K562 (cell line): ENCODE measurements around the gene TTC38. TPM values are rescaled to one million over a fixed set of nuclear protein-coding genes. Genes with fewer than 3 reads are reported as not detected.

ENCODE experiments used
- ARNT ChIP-seq, 2 experiments: fragments of 450-650 bp; IDR thresholded peaks; 2 replicates each; pipeline ENCODE4 v1.6.1; 2016; ENCODE audit warnings: mild to moderate bottlenecking in 1 of 2
- CBX3 ChIP-seq, 2 experiments: IDR thresholded peaks; 1 replicate in 1 of 2; 2 replicates in 1 of 2; pipeline ENCODE4 v1.6.1; 2012; ENCODE audit warnings: inconsistent platforms in 2 of 2, low read length in 2 of 2, borderline replicate concordance in 1 of 2, control low read depth in 1 of 2
- KLF13 ChIP-seq: fragments of 450-650 bp; IDR thresholded peaks from 2 replicates; pipeline ENCODE4 v1.6.1; 2016; ENCODE audit warnings: missing genetic modification characterization, low read depth, mild to moderate bottlenecking, missing compliant biosample characterization, moderate library complexity, borderline replicate concordance
- NCOA6 ChIP-seq: fragments of 450-650 bp; IDR thresholded peaks from 2 replicates; pipeline ENCODE4 v1.6.1; 2017; ENCODE audit warnings: mild to moderate bottlenecking
- NCOR1 ChIP-seq: fragments of 450-650 bp; IDR thresholded peaks from 2 replicates; pipeline ENCODE4 v1.6.1; 2016; ENCODE audit warnings: mild to moderate bottlenecking, moderate library complexity
- NR2C2 ChIP-seq, 2 experiments: fragments of 200-800 bp in 1 of 2; sonication (Bioruptor generic) in 1 of 2; sonication (generic) in 1 of 2; formaldehyde crosslinking in 1 of 2; IDR thresholded peaks; 2 replicates each; pipeline versions ENCODE4 v1.6.1 to v1.8.0; 2016 to 2022; ENCODE audit warnings: mild to moderate bottlenecking in 1 of 2, missing compliant biosample characterization in 1 of 2, missing genetic modification characterization in 1 of 2, missing genetic modification reagents in 1 of 2
- POLR3A ChIP-seq: IDR thresholded peaks from 2 replicates; pipeline ENCODE4 v1.6.1; 2011; ENCODE audit warnings: borderline replicate concordance, mild to moderate bottlenecking, moderate library complexity; ENCODE audit not compliant: insufficient read length, insufficient read depth; ENCODE audit errors: extremely low read depth
- RBM39 ChIP-seq: fragments of 200-400 bp; formaldehyde crosslinking; optimal IDR thresholded peaks from 2 replicates; pipeline ENCODE3; 2018; ENCODE audit warnings: low read depth, low read length
- SAFB ChIP-seq: fragments of 200-400 bp; formaldehyde crosslinking; IDR thresholded peaks from 2 replicates; pipeline ENCODE4 v1.6.1; 2017; ENCODE audit warnings: low read depth, low read length, borderline replicate concordance
- SRSF3 ChIP-seq: fragments of 200-400 bp; formaldehyde crosslinking; IDR thresholded peaks from 2 replicates; pipeline ENCODE4 v1.6.1; 2016; ENCODE audit warnings: mild to moderate bottlenecking, low read length, moderate library complexity; ENCODE audit not compliant: insufficient read depth
- SRSF7 ChIP-seq: fragments of 200-400 bp; formaldehyde crosslinking; optimal IDR thresholded peaks from 2 replicates; pipeline ENCODE3; 2017; ENCODE audit warnings: mild to moderate bottlenecking, low read depth, low read length
- SRSF9 ChIP-seq: fragments of 200-400 bp; formaldehyde crosslinking; IDR thresholded peaks from 2 replicates; pipeline ENCODE4 v1.6.1; 2017; ENCODE audit warnings: low read depth, low read length, borderline replicate concordance
- TCFL5 ChIP-seq: fragments of 250-450 bp; sonication (Bioruptor Pico); conservative IDR thresholded peaks from 2 replicates; pipeline ENCODE4 v1.6.1; 2021; ENCODE audit warnings: mild to moderate bottlenecking, moderate library complexity, matching md5 sums
- TEAD1 ChIP-seq, 2 experiments: fragments of 450-650 bp in 1 of 2; sonication (generic) in 1 of 2; formaldehyde crosslinking; IDR thresholded peaks; 2 replicates each; pipeline versions ENCODE4 v1.4.0 to v1.8.0; 2020 to 2022; ENCODE audit warnings: mild to moderate bottlenecking in 2 of 2, missing genetic modification reagents in 1 of 2
- TEAD2 ChIP-seq: fragments of 450-650 bp; IDR thresholded peaks from 2 replicates; pipeline ENCODE4 v1.6.1; 2016; ENCODE audit warnings: missing genetic modification characterization, control low read depth, missing compliant biosample characterization
- THRAP3 ChIP-seq: fragments of 450-650 bp; IDR thresholded peaks from 2 replicates; pipeline ENCODE4 v1.6.1; 2016; ENCODE audit warnings: mild to moderate bottlenecking, inconsistent platforms, borderline replicate concordance
- XRCC3 ChIP-seq: fragments of 450-650 bp; IDR thresholded peaks from 2 replicates; pipeline ENCODE4 v1.6.1; 2017; ENCODE audit warnings: mild to moderate bottlenecking, moderate library complexity
- ZNF12 ChIP-seq: sonication (generic); formaldehyde crosslinking; IDR thresholded peaks from 2 replicates; pipeline ENCODE4 v1.4.0; 2020; ENCODE audit warnings: mild to moderate bottlenecking, missing genetic modification reagents
- ZNF668 ChIP-seq: fragments of 250-450 bp; sonication (Bioruptor Pico); IDR thresholded peaks from 2 replicates; pipeline ENCODE4 v1.8.0; 2022; ENCODE audit warnings: mild to moderate bottlenecking, inconsistent platforms
- polyA plus RNA-seq, 8 experiments: library from polyadenylated mRNA; depleted of rRNA in 4 of 8; stranded (reverse) in 5 of 8; unstranded in 3 of 8; fragments of >200 nt; fragmentation: Nextera tagmentation in 2 of 8; fragmentation: Illumina TruSeq in 1 of 8; extraction: Ambion mirVana in 2 of 8; extraction: Trizol in 1 of 8; gene quantifications; 2 replicates each; pipeline versions ENCODE4 v1.2.1 to v1.2.3, GENCODE V29; 2011 to 2014; ENCODE audit warnings: inconsistent platforms in 1 of 8, missing spikeins in 1 of 8
- total RNA-seq, 7 experiments: library from RNA; depleted of rRNA in 6 of 7; stranded (reverse); fragments of >200 nt in 6 of 7; fragmentation: Illumina TruSeq in 2 of 7; extraction: Trizol in 2 of 7; gene quantifications; 2 replicates each; pipeline versions ENCODE4 v1.2.1 to v1.2.3, GENCODE V29; 2011 to 2021; ENCODE audit warnings: low replicate concordance in 1 of 7
- TF ChIP-seq, protein P1 (sequence below): fragments of 250-450 bp; sonication (Bioruptor Pico); IDR thresholded peaks from 2 replicates; pipeline ENCODE4 v1.4.0; 2020; ENCODE audit warnings: mild to moderate bottlenecking, moderate library complexity, borderline replicate concordance
- TF ChIP-seq, protein P2 (sequence below): sonication (generic); formaldehyde crosslinking; IDR thresholded peaks from 2 replicates; pipeline ENCODE4 v1.8.0; 2022; ENCODE audit warnings: mild to moderate bottlenecking, missing genetic modification reagents
- TF ChIP-seq, protein P3 (sequence below): fragments of 450-650 bp; conservative IDR thresholded peaks from 2 replicates; pipeline ENCODE4 v1.6.1; 2016; ENCODE audit warnings: missing genetic modification characterization, low read depth, mild to moderate bottlenecking, control low read depth, missing compliant biosample characterization

Gene TTC38
- total and polyA plus RNA-seq, 9 of the 15 experiments (the other 6 are each of a cell fraction or from before 2014, with no cell fraction given) = 0.84 to 28.4 (median 18.1) TPM

DNA sequence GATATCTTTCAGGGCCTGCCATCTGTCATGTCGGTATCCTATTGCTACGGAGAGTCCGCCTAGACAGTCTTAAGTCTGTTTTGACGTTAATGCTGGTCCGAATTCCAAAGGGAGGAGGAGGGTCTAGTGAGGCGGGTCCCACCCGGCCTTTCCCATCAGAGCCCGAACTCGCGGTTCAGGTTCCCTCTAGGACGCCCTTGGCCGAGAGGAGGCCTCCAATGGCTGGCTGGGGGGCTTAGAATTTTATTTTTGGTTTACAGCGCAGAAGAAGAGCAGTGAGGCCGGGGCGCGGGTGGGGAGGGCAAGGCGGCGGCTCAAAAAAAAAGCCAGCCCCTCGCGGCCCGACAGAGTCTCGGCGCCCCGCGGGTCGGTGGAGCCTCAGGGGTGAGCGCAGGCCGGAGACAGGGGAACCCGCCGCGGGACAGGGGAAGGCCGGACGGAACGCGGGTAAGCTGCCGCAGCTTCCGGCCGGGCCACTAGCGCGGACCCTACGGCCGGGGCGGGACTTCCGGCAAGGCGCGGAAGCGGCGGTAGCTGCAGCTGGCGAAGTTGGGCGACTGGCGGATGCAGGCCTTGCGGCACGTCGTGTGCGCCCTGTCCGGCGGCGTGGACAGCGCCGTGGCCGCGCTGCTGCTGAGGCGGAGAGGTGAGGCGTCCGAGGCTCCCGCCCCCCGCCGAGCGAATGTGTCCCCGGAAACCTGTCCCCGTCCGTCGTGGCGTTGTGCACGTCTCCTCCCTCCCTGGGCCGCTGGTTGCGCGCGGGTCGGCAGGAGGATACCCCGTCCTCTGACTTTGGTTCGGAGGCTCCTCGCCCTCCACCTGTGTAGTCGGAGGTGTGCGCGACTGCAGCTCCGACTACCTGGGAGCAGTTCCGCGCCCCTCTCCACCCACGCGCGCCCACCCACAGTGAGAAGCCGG, 67.7 kb downstream of the TTC38 start, which contains the start of gene TRMU (continued):
- TF ChIP-seq, protein P1, sequence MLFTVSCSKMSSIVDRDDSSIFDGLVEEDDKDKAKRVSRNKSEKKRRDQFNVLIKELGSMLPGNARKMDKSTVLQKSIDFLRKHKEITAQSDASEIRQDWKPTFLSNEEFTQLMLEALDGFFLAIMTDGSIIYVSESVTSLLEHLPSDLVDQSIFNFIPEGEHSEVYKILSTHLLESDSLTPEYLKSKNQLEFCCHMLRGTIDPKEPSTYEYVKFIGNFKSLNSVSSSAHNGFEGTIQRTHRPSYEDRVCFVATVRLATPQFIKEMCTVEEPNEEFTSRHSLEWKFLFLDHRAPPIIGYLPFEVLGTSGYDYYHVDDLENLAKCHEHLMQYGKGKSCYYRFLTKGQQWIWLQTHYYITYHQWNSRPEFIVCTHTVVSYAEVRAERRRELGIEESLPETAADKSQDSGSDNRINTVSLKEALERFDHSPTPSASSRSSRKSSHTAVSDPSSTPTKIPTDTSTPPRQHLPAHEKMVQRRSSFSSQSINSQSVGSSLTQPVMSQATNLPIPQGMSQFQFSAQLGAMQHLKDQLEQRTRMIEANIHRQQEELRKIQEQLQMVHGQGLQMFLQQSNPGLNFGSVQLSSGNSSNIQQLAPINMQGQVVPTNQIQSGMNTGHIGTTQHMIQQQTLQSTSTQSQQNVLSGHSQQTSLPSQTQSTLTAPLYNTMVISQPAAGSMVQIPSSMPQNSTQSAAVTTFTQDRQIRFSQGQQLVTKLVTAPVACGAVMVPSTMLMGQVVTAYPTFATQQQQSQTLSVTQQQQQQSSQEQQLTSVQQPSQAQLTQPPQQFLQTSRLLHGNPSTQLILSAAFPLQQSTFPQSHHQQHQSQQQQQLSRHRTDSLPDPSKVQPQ (CRISPR knock-in tag) = no peak
- TF ChIP-seq TEAD2 (tag) (no peak), SAFB (no peak), KLF13 (tag) (no peak), SRSF3 (no peak), NCOR1 (no peak), XRCC3 (no peak), SRSF9 (no peak), THRAP3 (no peak), TEAD1 (CRISPR knock-in tag; IDR thresholded peaks at IDR 0.05) (peak in 1 of 2 experiments; percentile 64; a peak in 1 of 4 replicates), NR2C2 (CRISPR knock-in tag; IDR thresholded peaks at IDR 0.05) (no peak), NR2C2 (tag; IDR thresholded peaks at IDR 0.05) (peak; percentile 58), RBM39 (no peak), POLR3A (no peak), ZNF12 (CRISPR knock-in tag) (no peak), ZNF668 (CRISPR knock-in tag) (no peak), ARNT (IDR thresholded peaks at IDR 0.05) (no peak), SRSF7 (no peak), NCOA6 (no peak), CBX3 (IDR thresholded peaks at IDR 0.05; ENCODE audit: borderline replicate concordance in 1 of 2, low read length in 2 of 2) (no peak), TCFL5 (CRISPR knock-in tag) (no peak)
- TF ChIP-seq, protein P2, sequence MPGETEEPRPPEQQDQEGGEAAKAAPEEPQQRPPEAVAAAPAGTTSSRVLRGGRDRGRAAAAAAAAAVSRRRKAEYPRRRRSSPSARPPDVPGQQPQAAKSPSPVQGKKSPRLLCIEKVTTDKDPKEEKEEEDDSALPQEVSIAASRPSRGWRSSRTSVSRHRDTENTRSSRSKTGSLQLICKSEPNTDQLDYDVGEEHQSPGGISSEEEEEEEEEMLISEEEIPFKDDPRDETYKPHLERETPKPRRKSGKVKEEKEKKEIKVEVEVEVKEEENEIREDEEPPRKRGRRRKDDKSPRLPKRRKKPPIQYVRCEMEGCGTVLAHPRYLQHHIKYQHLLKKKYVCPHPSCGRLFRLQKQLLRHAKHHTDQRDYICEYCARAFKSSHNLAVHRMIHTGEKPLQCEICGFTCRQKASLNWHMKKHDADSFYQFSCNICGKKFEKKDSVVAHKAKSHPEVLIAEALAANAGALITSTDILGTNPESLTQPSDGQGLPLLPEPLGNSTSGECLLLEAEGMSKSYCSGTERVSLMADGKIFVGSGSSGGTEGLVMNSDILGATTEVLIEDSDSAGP = no peak
- TF ChIP-seq, protein P3, sequence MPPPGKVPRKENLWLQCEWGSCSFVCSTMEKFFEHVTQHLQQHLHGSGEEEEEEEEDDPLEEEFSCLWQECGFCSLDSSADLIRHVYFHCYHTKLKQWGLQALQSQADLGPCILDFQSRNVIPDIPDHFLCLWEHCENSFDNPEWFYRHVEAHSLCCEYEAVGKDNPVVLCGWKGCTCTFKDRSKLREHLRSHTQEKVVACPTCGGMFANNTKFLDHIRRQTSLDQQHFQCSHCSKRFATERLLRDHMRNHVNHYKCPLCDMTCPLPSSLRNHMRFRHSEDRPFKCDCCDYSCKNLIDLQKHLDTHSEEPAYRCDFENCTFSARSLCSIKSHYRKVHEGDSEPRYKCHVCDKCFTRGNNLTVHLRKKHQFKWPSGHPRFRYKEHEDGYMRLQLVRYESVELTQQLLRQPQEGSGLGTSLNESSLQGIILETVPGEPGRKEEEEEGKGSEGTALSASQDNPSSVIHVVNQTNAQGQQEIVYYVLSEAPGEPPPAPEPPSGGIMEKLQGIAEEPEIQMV = no peak
